GM12872 (cell line): ENCODE results near the gene BMF.

ENCODE experiments used
- TF ChIP-seq, protein P1 (sequence below): IDR thresholded peaks from 3 replicates; pipeline ENCODE4 v1.5.1; 2011; ENCODE audit warnings: low read depth, mild to moderate bottlenecking, low read length, moderate library complexity; ENCODE audit not compliant: insufficient read depth

The BMF gene

DNA sequence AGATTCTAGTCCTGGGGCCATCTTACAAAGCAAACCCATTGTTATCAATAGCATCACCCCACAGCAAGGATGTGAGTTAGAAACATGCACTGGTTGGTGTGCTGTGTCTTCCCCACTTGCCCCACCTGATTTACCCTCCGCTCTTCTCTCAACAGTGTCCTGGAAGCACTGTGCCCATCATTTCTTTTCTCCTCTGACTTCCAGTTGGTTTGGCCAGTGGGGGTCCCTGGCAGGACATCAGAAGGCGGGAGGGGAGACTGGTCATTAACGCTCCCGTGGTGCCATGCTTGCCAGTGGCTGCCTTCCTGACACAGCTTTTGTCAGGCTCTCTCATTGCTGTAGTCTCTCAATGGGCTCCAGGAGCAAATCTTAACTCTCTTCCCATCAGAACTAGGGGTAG, 40.7 kb upstream of the BMF start:
- TF ChIP-seq, protein P1, sequence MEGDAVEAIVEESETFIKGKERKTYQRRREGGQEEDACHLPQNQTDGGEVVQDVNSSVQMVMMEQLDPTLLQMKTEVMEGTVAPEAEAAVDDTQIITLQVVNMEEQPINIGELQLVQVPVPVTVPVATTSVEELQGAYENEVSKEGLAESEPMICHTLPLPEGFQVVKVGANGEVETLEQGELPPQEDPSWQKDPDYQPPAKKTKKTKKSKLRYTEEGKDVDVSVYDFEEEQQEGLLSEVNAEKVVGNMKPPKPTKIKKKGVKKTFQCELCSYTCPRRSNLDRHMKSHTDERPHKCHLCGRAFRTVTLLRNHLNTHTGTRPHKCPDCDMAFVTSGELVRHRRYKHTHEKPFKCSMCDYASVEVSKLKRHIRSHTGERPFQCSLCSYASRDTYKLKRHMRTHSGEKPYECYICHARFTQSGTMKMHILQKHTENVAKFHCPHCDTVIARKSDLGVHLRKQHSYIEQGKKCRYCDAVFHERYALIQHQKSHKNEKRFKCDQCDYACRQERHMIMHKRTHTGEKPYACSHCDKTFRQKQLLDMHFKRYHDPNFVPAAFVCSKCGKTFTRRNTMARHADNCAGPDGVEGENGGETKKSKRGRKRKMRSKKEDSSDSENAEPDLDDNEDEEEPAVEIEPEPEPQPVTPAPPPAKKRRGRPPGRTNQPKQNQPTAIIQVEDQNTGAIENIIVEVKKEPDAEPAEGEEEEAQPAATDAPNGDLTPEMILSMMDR = no peak

DNA sequence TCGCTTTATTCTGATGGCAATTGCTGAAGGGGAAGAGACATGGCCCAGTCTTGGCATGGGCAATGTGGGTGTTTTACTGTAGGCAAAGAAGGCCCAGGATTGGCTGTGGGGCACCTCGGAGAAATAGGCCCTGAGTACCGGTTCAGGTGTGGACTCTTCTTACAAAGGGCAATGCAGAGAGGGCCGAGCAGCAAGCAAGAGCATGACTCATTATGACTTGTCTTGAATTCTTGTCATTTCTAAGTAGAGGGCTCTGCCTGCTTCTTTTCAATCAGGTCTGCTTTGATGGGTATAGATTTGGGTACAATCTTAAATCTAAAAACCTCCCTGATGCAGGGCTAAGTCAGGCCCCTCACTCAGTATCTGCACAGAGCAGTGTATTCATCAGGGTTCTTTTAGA, 37.4 kb upstream of the BMF start:
- TF ChIP-seq, protein P1 = no peak

DNA sequence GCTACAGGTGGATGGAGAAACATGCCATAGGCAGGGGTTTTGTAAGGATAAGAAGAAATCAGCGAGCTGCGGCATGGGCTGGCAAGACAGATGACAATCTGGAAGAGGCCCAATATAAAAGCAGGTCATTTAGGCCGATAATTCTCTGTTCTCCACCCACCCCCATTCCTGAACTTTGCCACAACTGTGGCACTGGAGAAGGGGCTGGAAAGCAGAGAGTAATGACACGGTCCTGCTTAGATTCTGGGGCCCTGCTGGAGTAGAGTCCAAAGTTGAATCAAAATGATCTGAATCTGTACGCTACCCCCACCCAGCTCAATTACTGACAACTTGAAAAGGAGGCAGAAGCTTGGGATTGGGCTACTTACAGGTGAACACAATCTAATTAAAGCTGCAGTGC, 33.7 kb upstream of the BMF start:
- TF ChIP-seq, protein P1 = no peak

DNA sequence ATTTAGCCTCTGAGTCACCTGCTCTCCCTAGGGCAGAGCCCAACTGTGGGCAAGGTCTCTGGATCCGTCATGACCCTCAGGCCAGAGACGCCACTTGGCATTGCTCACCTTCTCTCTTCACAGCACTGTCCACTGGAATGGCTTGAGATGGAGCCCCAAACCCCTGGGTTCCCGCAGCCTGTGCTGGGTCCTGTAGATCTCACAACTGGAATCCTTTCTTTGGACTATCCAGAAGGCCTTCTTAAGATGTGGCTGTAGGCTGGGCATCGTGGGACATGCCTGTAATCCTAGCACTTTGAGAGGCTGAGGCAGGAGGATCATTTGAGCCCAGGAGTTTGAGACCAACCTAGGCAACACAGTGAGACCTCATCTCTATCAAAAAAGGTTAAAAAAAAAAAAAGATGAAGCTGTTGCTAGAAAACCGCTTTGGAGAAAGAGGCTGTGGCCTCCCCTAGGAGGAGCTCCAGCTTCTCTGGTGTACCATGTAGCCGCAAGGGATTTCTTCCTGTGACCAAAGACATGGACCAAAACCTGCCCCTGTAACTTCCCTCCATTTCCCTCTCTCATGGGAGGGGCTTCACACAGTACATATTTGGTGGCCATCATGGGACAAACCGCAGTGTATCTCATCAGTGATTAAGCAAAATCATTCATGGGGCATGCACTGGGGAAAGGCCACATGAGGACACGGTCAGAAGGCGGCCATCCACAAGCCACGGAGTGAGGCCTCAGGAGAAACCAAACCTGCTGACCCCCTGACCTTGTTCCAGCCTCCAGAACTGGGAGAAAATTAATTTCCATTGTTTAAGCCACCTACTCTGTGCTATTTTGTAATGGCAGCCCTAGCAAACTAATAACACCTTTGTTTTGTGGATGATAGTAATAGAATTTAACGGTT, 28.9 kb upstream of the BMF start:
- TF ChIP-seq, protein P1 = no peak

DNA sequence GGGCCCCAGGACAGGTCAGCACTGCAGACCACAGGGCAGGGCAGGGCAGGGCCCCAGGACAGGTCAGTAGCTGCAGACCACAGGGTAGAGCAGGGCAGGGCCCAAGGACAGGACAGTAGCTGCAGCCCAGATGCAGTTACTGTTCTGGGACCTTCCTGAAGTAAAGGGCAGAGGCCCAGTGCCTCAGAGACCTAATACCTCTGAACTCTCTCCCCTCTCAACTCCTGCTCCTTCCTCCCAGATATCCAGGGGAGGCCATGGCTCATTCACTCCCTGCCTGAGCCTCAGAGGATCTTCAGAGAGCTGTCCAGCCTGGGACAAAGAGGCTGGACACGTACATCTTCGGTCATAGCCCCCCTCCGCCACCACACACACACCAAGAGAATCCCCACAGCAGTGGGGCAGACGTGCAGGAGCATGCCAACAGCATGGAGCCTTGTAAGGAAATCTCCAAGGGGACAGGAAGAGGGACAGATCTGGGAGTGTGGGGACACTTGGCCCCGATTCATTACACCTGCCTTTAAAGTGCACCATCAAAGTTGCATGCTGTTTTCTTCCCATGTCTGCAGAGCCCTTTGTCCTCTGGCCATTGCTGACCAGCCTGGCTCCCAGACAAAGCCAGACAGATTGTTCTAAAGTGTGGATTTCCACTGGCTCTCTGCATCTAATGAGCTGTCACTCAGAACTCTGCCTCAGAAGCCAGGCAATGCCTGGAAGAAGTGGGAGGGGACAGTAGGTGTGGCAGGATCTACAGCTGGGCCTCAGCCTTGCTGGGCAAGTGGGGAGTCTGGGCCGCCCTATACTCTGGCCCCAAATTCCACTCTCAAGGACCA, 28.0 kb upstream of the BMF start:
- TF ChIP-seq, protein P1 = no peak

DNA sequence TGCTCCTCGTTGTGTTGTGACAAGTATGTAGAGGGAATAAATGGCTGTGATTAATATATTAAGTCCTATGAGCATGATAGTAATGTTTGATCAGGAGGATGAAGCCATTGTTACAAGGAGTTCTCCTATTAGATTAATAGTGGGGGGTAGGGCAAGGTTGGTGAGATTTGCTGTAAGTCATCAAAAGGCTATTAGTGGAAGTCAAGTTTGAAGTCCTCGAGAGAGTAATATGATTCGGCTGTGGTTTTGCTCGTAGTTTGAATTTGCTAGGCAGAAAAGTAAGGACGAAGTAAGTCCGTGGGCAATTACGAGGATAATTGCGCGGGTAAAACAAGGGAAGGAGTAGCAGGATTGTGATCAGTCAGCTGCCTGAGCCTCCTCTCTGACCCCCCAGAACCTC, 26.2 kb upstream of the BMF start:
- TF ChIP-seq, protein P1 = no peak

DNA sequence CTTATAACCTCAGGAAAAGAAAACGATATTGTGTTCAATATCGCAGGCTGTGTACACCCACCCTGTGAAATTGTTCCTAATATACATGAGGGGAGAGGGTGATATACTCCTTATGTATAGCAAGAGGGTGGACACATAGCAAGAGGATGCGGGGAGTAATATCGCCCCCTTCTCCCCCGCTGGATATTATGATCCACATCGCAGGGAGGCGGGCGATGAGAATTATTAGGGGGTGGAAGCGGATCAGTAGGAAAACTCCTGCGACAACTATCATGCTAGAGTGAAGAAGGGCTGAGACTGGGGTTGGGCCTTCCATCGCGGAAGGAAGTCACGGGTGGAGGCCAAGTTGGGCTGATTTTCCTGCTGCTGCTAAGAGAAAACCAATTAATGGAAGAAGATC, 24.9 kb upstream of the BMF start:
- TF ChIP-seq, protein P1 = no peak
